Measurements from ENCODE around the gene NDFIP2.

The NDFIP2 gene

GRCh38 chr13:79457948-79458347 lies 23.0 kb upstream of the NDFIP2 start:
- Histone ChIP-seq H3K9me3 (replicated peaks in 1 of 2; ENCODE audit: control insufficient read depth in 2 of 2, insufficient read depth in 1 of 2, low read depth in 1 of 2, low read length in 2 of 2) (no peaks in the 10 kb centered on the region), H3K27me3 (ENCODE audit: control insufficient read depth in 3 of 3, insufficient read depth in 3 of 3, low read depth in 1 of 3, low read length in 3 of 3) (no peaks in the 10 kb centered on the region), H3K4me1 (ENCODE audit: control insufficient read depth in 2 of 2, insufficient read depth in 1 of 2, low read depth in 1 of 2, low read length in 2 of 2) (no peaks in the 10 kb centered on the region), H2AK5ac (ENCODE audit: low read depth, low read length) (no peak overlapping the region), H3K23ac (ENCODE audit: low read depth, low read length, poor library complexity) (no peak overlapping the region), H3K4me3 (ENCODE audit: low read length in 2 of 2) (no peak overlapping the region), H2BK12ac (ENCODE audit: low read length) (no peak overlapping the region), H3K14ac (ENCODE audit: low read length) (no peak overlapping the region), H3K4ac (ENCODE audit: low read length) (no peak overlapping the region), H3K9ac (ENCODE audit: low read depth, low read length, poor library complexity) (no peak overlapping the region), H3K36me3 (replicated peaks in 1 of 2; ENCODE audit: control insufficient read depth in 2 of 2, insufficient read depth in 2 of 2, low read length in 2 of 2) (no peaks in the 10 kb centered on the region), H2BK15ac (ENCODE audit: low read length) (no peak overlapping the region), H3K27ac (replicated peaks; ENCODE audit: low read length) (no peak overlapping the region), H4K91ac (ENCODE audit: low read depth, low read length, poor library complexity) (no peak overlapping the region), H2AFZ (ENCODE audit: low read length) (no peak overlapping the region), H4K8ac (ENCODE audit: low read depth, low read length) (no peak overlapping the region), H3K4me2 (ENCODE audit: insufficient read depth, low read length, poor library complexity, severe bottlenecking) (no peak overlapping the region), H3K79me1 (ENCODE audit: low read depth, low read length) (no peaks in the 10 kb centered on the region), H2BK5ac (ENCODE audit: low read length) (no peak overlapping the region), H3K18ac (ENCODE audit: low read length) (no peak overlapping the region), H2BK120ac (ENCODE audit: low read depth, low read length) (no peak overlapping the region)
- no CpG with 5 or more reads among the region's 2 CpGs for WGBS, 2 donors (ENCODE audit: extremely low coverage in 2 of 2, insufficient read length in 2 of 2, insufficient replicate concordance in 1 of 2)
- no peak for DNase-seq (ENCODE audit: low spot score)

- no peak overlapping the region for H3K4ac ChIP-seq (ENCODE audit: low read length)
- no peak overlapping the region for H3K23ac ChIP-seq (ENCODE audit: low read depth, low read length, poor library complexity)
- no peak overlapping the region for H2BK12ac ChIP-seq (ENCODE audit: low read length)
- H2BK15ac ChIP-seq (ENCODE audit: low read length): no peak overlapping the region
- no peak overlapping the region for H3K4me2 ChIP-seq (ENCODE audit: insufficient read depth, low read length, poor library complexity, severe bottlenecking)
- H3K79me1 ChIP-seq (ENCODE audit: low read depth, low read length): no peaks in the 10 kb centered on the region
- DNase-seq (ENCODE audit: low spot score): no peak
- H4K8ac ChIP-seq (ENCODE audit: low read depth, low read length): no peak overlapping the region
- H2BK120ac ChIP-seq (ENCODE audit: low read depth, low read length): no peak overlapping the region
- H3K18ac ChIP-seq (ENCODE audit: low read length): no peak overlapping the region
- H2AK5ac ChIP-seq (ENCODE audit: low read depth, low read length): no peak overlapping the region
- H4K91ac ChIP-seq (ENCODE audit: low read depth, low read length, poor library complexity): no peak overlapping the region
- H3K14ac ChIP-seq (ENCODE audit: low read length): no peak overlapping the region
- no peak overlapping the region for H2AFZ ChIP-seq (ENCODE audit: low read length)
- H3K9ac ChIP-seq (ENCODE audit: low read depth, low read length, poor library complexity): no peak overlapping the region
- H2BK5ac ChIP-seq (ENCODE audit: low read length): no peak overlapping the region
- no peaks in the 10 kb centered on the region for H3K27me3 ChIP-seq (ENCODE audit: control insufficient read depth in 3 of 3, insufficient read depth in 3 of 3, low read depth in 1 of 3, low read length in 3 of 3)
- no peaks in the 10 kb centered on the region for H3K4me1 ChIP-seq (ENCODE audit: control insufficient read depth in 2 of 2, insufficient read depth in 1 of 2, low read depth in 1 of 2, low read length in 2 of 2)
- H3K36me3 ChIP-seq (replicated peaks in 1 of 2; ENCODE audit: control insufficient read depth in 2 of 2, insufficient read depth in 2 of 2, low read length in 2 of 2): no peaks in the 10 kb centered on the region
- H3K4me3 ChIP-seq (ENCODE audit: low read length in 2 of 2): no peak overlapping the region
- no peak overlapping the region for H3K27ac ChIP-seq (replicated peaks; ENCODE audit: low read length)
- no peaks in the 10 kb centered on the region for H3K9me3 ChIP-seq (replicated peaks in 1 of 2; ENCODE audit: control insufficient read depth in 2 of 2, insufficient read depth in 1 of 2, low read depth in 1 of 2, low read length in 2 of 2)
- WGBS, 2 donors (ENCODE audit: extremely low coverage in 2 of 2, insufficient read length in 2 of 2, insufficient replicate concordance in 1 of 2): no CpG with 5 or more reads among the region's 2 CpGs
Measured at GRCh38 chr13:79458436-79458835, 22.5 kb upstream of the NDFIP2 start.

GRCh38 chr13:79459906-79460305 lies 21.0 kb upstream of the NDFIP2 start:
- no peak overlapping the region for H4K8ac ChIP-seq (ENCODE audit: low read depth, low read length)
- peaks cover 0 to 2% (median 0%) of the 10 kb centered on the region in 3 experiments for H3K27me3 ChIP-seq (ENCODE audit: control insufficient read depth in 3 of 3, insufficient read depth in 3 of 3, low read depth in 1 of 3, low read length in 3 of 3)
- H3K9me3 ChIP-seq (replicated peaks in 1 of 2; ENCODE audit: control insufficient read depth in 2 of 2, insufficient read depth in 1 of 2, low read depth in 1 of 2, low read length in 2 of 2): no peaks in the 10 kb centered on the region
- H3K4me1 ChIP-seq (ENCODE audit: control insufficient read depth in 2 of 2, insufficient read depth in 1 of 2, low read depth in 1 of 2, low read length in 2 of 2): no peaks in the 10 kb centered on the region
- no peak overlapping the region for H3K27ac ChIP-seq (replicated peaks; ENCODE audit: low read length)
- H3K14ac ChIP-seq (ENCODE audit: low read length): no peak overlapping the region
- H2BK5ac ChIP-seq (ENCODE audit: low read length): no peak overlapping the region
- no peaks in the 10 kb centered on the region for H3K79me1 ChIP-seq (ENCODE audit: low read depth, low read length)
- no peak overlapping the region for H4K91ac ChIP-seq (ENCODE audit: low read depth, low read length, poor library complexity)
- no peak overlapping the region for H2BK12ac ChIP-seq (ENCODE audit: low read length)
- no peak for DNase-seq (ENCODE audit: low spot score)
- no peak overlapping the region for H3K4me3 ChIP-seq (ENCODE audit: low read length in 2 of 2)
- no CpG with 5 or more reads among the region's 3 CpGs for WGBS, 2 donors (ENCODE audit: extremely low coverage in 2 of 2, insufficient read length in 2 of 2, insufficient replicate concordance in 1 of 2)
- H3K18ac ChIP-seq (ENCODE audit: low read length): no peak overlapping the region
- no peak overlapping the region for H2BK15ac ChIP-seq (ENCODE audit: low read length)
- H3K4ac ChIP-seq (ENCODE audit: low read length): no peak overlapping the region
- no peak overlapping the region for H3K4me2 ChIP-seq (ENCODE audit: insufficient read depth, low read length, poor library complexity, severe bottlenecking)
- no peak overlapping the region for H2AK5ac ChIP-seq (ENCODE audit: low read depth, low read length)
- H3K36me3 ChIP-seq (replicated peaks in 1 of 2; ENCODE audit: control insufficient read depth in 2 of 2, insufficient read depth in 2 of 2, low read length in 2 of 2): no peaks in the 10 kb centered on the region
- no peak overlapping the region for H3K23ac ChIP-seq (ENCODE audit: low read depth, low read length, poor library complexity)
- no peak overlapping the region for H2BK120ac ChIP-seq (ENCODE audit: low read depth, low read length)
- no peak overlapping the region for H3K9ac ChIP-seq (ENCODE audit: low read depth, low read length, poor library complexity)
- H2AFZ ChIP-seq (ENCODE audit: low read length): no peak overlapping the region

- Histone ChIP-seq H3K79me1 (ENCODE audit: low read depth, low read length) (no peaks in the 10 kb centered on the region), H3K4me1 (ENCODE audit: control insufficient read depth in 2 of 2, insufficient read depth in 1 of 2, low read depth in 1 of 2, low read length in 2 of 2) (no peaks in the 10 kb centered on the region), H3K4me2 (ENCODE audit: insufficient read depth, low read length, poor library complexity, severe bottlenecking) (no peak overlapping the region), H4K91ac (ENCODE audit: low read depth, low read length, poor library complexity) (no peak overlapping the region), H3K9ac (ENCODE audit: low read depth, low read length, poor library complexity) (no peak overlapping the region), H2BK12ac (ENCODE audit: low read length) (no peak overlapping the region), H3K4ac (ENCODE audit: low read length) (no peak overlapping the region), H2AK5ac (ENCODE audit: low read depth, low read length) (no peak overlapping the region), H3K4me3 (ENCODE audit: low read length in 2 of 2) (no peak overlapping the region), H3K36me3 (replicated peaks in 1 of 2; ENCODE audit: control insufficient read depth in 2 of 2, insufficient read depth in 2 of 2, low read length in 2 of 2) (no peaks in the 10 kb centered on the region), H2BK5ac (ENCODE audit: low read length) (no peak overlapping the region), H3K9me3 (replicated peaks in 1 of 2; ENCODE audit: control insufficient read depth in 2 of 2, insufficient read depth in 1 of 2, low read depth in 1 of 2, low read length in 2 of 2) (no peaks in the 10 kb centered on the region), H3K18ac (ENCODE audit: low read length) (no peak overlapping the region), H2AFZ (ENCODE audit: low read length) (no peak overlapping the region), H3K23ac (ENCODE audit: low read depth, low read length, poor library complexity) (no peak overlapping the region), H4K8ac (ENCODE audit: low read depth, low read length) (no peak overlapping the region), H2BK120ac (ENCODE audit: low read depth, low read length) (no peak overlapping the region), H2BK15ac (ENCODE audit: low read length) (no peak overlapping the region), H3K27me3 (ENCODE audit: control insufficient read depth in 3 of 3, insufficient read depth in 3 of 3, low read depth in 1 of 3, low read length in 3 of 3) (peaks cover 0 to 2% (median 0%) of the 10 kb centered on the region in 3 experiments), H3K27ac (replicated peaks; ENCODE audit: low read length) (no peak overlapping the region), H3K14ac (ENCODE audit: low read length) (no peak overlapping the region)
- no peak for DNase-seq (ENCODE audit: low spot score)
Measured at GRCh38 chr13:79462895-79463294, 18.1 kb upstream of the NDFIP2 start.
